ENCODE measurements around the gene LRRC37A3. TPM values are rescaled to one million over a fixed set of nuclear protein-coding genes. Genes with fewer than 3 reads are reported as not detected.
"Not testable (repeated sequence)": the region's sequence is repeated elsewhere in the genome, so short reads cannot be mapped to it uniquely, and the experiment has no call there.

Gene LRRC37A3
- total RNA-seq, 4 donors from 2014 or later, result 1.3 to 6.5 (median 4.1) TPM

DNA sequence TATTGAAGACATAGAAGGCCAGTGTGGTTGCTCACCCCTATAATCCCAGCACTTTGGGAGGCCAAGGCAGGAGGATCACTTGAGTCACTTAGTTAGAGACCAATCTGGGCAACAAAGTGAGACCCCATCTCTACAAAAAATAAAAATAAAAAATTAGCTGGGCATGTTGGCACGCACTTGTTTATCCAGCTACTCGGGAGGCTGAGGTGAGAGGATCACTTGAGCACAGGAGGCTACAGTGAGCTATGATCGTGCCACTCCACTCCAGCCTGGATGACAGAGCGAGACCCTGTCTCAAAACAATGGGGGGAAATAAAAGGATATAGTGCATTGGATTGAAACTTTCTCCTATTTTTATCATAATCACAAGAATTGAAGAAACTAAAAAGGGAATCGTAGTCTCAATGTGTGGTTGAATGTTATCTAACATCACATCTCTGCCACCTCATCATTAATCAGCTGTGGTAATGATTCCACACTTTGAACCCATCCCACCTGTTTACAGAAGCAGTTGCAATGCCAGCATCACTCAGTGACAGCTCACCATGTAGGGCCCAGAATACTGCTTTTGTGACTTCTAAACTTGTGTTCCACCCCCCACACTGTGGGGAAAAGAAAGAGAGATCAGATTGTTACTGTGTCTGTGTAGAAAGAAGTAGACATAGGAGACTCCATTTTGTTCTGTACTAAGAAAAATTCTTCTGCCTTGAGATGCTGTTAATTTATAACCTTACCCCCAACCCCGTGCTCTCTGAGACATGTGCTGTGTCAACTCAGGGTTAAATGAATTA, 10.3 kb upstream of the LRRC37A3 start:
- ATAC-seq (ENCODE audit: low FRiP score); DNase-seq (ENCODE audit: low spot score): not testable (repeated sequence)

DNA sequence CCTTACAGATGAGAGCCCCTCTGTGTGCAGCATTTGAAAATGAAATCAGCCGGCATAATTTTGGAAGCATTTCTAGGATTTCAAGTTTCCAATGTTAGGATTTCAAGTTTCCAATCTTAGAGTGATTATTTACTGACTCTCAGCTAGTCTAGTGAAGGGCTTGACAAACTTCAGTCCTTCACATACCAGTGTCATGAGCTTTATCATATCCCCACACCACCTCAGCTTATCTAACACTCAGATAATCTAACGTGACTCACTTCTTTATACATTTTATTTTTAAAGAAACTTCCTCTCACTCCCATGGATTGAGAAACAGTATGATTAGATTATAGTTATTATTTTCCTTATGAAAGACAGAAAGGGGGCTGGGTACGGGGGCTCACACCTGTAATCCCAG, 9.4 kb upstream of the LRRC37A3 start:
- ATAC-seq (ENCODE audit: low FRiP score); DNase-seq (ENCODE audit: low spot score): not testable (repeated sequence)

DNA sequence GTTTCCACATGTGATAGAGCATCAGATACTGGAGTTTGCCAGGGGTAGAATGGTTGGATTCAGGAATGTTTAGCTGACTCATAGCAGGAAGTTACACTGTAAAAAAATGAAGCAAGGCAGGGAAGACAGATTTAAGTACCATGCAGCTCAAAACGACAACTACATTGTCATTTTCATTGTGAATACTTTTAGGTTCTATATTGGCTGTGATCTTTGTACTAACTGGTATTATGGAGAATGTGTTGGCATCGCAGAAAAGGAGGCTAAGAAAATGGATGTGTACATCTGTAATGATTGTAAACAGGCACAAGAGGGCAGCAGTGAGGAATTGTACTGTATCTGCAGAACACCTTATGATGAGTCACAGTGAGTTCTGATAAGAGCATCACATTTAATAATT, 8.2 kb upstream of the LRRC37A3 start:
- not testable (repeated sequence) for DNase-seq (ENCODE audit: low spot score)
- ATAC-seq (ENCODE audit: low FRiP score), result peak; percentile 93

DNA sequence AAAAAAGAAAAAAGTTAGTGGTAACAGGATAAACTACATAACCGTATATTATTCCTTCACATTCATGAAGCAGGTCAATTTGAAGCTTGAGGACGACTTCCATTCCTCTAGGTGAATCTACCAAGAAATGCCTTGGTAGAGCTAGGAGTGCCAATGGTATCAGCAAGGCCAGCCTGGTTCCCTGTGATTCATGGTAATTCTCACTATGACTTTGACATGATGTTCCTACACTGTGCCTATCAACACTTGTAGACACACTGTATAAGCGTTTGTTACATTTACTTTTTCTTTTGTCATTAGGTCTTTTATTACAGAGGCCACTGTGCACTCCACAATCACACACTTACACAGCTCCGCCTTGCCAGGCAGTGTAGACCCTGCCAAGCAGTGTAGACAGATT, 7.2 kb upstream of the LRRC37A3 start:
- not testable (repeated sequence) for DNase-seq (ENCODE audit: low spot score); ATAC-seq (ENCODE audit: low FRiP score)

DNA sequence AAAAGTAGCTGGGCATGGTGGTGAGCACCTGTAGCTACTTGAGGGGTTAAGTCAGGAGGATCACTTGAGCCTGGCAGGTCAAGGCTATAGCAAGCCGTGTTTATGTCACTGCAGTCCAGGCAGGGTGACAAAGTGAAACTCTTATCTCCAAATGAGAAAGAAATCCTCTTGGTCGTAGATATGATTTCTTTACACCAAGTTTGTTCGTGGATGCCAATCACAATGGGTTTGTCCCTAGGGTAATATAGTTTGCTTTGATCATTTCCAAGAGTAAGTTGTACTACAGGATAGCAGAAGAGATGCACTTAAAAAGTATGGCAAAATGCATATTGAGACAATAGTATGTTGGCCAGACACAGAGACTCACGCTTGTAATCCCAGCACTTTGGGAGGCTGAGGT, 6.0 kb upstream of the LRRC37A3 start:
- DNase-seq (ENCODE audit: low spot score); ATAC-seq (ENCODE audit: low FRiP score): not testable (repeated sequence)

DNA sequence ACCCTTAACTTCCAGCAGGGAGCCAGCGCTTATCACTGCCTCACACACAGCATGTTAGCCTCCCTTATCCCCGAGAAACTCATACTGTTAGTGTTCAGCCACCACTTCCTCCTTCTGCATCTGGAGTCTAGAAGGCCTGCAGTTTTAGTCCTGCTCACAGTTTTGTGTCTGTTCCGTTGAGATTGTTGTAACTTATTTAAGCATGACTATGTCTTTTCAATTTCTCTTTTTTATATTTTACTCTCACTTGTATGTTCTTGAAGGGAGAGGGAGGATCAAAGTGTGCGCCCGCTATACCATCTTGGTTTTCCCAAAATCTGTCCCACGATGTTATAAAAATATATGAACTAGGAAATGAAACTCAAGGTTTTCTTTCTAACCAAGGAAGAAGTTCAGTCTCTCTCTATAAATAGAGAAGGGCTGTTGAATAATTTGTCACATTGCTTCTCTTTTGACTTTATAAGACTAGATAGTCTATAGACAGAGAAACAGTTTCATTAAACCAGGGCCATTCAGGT, 3.8 kb upstream of the LRRC37A3 start:
- not testable (repeated sequence) for DNase-seq (ENCODE audit: low spot score); ATAC-seq (ENCODE audit: low FRiP score)

DNA sequence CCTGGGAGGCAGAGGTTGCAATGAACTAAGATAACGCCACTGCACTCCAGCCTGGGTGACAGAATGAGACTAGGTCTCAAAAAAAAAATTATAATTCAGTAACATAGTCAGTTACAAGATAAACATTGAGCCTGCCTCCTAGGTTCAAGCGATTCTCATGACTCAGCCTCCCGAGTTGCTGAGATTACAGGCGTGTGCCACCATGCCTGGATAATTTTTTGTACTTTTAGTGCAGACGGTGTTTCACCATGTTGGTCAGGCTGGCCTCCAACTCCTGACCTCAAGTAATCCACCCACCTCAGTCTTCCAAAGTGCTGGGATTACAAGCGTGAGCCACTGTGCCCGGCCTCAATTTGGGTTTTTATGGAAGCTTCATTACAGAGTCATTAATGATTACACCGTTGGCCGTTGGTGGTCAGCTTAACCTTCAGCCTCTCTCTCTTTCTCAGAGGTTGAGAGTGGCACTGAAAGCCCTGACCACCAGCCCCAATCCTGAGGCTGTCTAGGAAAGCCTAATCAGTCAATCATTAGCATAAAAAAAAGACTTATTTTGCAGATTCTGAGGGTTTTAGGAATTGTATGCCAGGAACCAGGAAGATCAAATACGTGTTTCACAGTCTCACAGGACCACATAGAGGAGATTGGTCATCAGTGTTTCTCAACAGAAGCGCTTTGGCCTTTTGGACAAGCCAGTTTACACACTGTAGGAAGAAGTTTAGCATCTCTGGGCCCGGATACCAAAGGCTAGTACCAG, 1.3 kb upstream of the LRRC37A3 start:
- DNase-seq (ENCODE audit: low spot score) (no peak), ATAC-seq (ENCODE audit: low FRiP score) (no peak)
- TF ChIP-seq, protein P1, sequence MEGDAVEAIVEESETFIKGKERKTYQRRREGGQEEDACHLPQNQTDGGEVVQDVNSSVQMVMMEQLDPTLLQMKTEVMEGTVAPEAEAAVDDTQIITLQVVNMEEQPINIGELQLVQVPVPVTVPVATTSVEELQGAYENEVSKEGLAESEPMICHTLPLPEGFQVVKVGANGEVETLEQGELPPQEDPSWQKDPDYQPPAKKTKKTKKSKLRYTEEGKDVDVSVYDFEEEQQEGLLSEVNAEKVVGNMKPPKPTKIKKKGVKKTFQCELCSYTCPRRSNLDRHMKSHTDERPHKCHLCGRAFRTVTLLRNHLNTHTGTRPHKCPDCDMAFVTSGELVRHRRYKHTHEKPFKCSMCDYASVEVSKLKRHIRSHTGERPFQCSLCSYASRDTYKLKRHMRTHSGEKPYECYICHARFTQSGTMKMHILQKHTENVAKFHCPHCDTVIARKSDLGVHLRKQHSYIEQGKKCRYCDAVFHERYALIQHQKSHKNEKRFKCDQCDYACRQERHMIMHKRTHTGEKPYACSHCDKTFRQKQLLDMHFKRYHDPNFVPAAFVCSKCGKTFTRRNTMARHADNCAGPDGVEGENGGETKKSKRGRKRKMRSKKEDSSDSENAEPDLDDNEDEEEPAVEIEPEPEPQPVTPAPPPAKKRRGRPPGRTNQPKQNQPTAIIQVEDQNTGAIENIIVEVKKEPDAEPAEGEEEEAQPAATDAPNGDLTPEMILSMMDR (IDR thresholded peaks at IDR 0.05), result no peak

DNA sequence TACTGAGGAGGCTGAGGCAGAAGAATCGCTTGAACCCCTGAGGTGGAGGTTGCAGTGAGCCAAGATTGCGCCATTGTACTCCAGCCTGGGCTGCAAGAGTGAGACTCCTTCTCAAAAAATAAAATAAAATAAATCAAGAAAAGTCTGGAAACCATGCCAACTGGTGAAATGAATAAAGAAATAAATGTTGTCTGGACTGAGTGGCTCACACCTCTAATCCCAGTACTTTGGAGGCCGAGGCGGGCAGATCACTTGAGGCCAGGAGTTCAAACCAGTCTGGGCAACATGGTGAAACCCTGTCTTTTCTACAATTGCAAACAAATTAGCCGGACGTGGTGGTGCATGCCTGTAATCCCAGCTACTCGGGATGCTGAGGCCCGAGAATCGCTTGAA, 744 bp upstream of the LRRC37A3 start:
- ATAC-seq (ENCODE audit: low FRiP score), result peak; percentile 29
- TF ChIP-seq, protein P1 (IDR thresholded peaks at IDR 0.05), result no peak
- DNase-seq (ENCODE audit: low spot score), result no peak

DNA sequence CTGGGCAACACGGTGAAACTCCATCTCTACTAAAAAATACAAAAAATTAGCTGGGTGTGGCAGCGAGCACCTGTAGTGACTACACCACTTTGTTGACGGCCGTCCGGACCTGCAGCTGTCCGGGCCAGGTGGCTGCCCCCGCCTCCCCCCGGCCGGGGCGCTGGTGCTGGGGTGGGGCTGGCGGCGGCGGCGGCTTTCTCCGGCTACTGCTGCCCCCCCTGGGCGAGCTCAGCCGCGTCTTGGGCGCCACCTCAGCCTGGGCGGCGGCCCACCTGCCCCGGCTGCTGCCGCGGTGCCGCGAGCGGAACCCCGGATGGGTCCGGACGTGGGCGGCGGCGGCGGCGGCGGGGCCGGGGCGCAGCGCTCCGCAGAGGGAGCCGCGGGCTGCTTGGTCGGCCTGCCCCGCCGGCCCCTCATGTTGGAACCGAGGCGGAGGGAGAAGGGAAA, 413 bp downstream of the LRRC37A3 start:
- not testable (repeated sequence) for DNase-seq (ENCODE audit: low spot score)
- peak; percentile 58 for ATAC-seq (ENCODE audit: low FRiP score)

DNA sequence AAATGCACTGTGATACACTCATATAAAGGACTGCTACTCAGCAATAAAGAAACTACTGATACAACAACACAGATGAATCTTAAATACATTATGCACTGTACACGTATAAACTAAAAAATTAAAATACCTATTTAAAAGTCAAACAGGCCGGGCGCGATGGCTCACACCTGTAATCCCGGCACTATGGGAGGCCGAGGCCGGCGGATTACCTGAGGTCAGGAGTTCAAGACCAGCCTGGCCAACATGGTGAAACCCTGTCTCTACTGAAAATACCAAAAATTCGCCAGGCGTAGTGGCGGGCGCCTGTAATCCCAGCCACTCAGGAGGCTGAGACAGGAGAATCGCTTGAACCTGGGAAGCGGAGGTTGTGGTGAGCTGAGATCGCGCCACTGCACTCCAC, 1.7 kb downstream of the LRRC37A3 start:
- not testable (repeated sequence) for DNase-seq (ENCODE audit: low spot score); ATAC-seq (ENCODE audit: low FRiP score)

DNA sequence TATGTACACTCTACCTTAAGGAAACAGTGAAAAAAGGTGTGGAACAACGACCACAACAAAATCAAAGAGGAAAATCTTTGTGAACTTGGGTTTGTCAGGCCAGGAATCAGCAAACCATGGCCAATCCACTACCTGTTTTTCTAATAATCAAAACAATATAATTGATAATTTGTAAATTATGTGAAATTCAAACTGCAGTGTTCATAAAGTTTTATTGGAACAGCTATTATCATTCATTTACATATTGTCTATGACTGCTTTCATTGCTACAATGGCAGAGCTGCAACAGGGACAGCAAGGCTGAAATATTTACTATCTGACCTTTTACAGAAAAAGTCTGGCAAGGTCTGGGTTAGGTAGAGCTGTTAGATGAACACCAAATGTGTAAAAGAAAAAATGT, 4.0 kb downstream of the LRRC37A3 start:
- ATAC-seq (ENCODE audit: low FRiP score); DNase-seq (ENCODE audit: low spot score): not testable (repeated sequence)

DNA sequence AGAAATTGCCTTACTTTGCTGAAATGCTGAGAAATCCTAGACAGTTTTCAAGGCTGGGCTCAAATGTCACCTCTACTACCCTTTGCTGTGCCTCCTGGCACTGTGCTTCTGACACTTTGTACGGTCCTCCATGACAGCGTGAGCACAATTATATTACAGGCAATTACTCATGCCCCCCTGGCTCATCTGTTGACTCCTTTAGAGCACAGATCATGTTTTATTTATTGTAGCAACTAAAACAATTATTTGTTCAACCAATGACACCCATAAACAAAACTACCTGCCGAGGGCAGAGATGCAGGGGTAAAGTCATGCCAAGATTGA, 9.1 kb downstream of the LRRC37A3 start:
- not testable (repeated sequence) for DNase-seq (ENCODE audit: low spot score); ATAC-seq (ENCODE audit: low FRiP score)

DNA sequence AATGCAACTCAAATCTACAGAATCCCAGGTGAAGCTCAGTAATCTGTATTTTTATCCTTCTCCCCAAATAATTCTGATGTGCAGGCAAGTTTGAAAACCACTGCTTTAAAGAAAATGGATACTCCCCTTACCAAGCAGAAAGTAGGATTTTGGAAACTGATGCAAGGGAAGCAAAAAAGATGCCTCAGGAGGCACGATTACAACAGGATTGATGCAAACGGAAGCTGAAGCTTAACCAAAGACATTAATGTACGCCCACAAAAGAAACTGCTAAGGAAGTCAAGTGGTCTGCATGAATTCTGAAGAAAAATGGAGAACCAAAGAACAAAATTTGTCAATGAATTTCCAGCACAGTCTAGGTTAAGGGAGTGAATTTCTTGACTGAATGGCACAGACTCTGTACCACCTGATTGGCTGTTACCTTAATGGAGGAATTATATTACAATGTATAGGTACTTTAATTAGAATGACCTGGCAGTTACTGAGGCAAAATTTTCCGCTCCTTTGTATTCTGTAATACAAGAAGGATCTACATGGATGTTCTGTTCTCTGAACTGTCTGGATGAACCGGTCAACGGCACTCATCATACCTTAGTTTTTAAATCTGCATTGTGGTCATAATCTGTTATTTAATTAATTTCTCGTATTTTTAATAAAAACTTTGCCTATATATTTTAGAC, 9.6 kb downstream of the LRRC37A3 start:
- not testable (repeated sequence) for ATAC-seq (ENCODE audit: low FRiP score); DNase-seq (ENCODE audit: low spot score)

DNA sequence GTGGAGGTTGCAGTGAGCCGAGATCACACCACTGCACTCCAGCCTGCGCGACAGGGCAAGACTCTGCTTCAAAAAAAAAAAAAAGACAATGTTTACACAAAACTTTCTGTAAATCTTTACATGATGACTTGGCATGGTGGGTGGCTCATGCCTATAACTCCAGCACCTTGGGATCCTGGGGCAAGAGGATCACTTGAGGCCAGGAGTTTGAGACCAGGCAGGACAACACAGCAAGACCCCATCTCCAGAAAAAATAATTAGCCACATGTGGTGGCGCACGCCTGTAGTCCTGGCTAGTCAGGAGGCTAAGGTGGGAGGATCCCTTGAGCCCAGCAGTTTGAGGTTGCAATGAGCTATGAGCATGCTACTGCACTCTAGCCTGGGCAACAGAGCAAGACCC, 15.2 kb downstream of the LRRC37A3 start:
- DNase-seq (ENCODE audit: low spot score); ATAC-seq (ENCODE audit: low FRiP score): not testable (repeated sequence)

DNA sequence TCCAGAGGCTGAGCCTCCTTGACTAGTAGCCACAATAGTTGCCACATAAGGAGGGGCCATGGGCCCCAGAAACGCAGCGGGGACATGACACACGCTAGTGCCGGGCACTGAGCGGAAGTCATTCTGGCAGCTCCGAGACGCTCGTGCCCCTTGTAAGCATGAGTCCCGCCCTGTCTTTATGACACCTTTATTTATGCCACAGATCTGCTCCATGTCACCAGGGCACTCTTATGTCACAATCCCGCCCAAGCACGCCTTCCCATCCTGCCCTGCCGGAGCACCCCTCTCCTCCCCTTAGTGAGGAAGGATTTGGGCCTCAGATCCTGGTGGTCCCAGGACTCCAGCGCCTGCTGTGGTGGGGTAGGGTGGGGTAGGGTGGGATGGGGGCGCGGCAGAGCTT, 22.1 kb downstream of the LRRC37A3 start:
- not testable (repeated sequence) for DNase-seq (ENCODE audit: low spot score); ATAC-seq (ENCODE audit: low FRiP score)

DNA sequence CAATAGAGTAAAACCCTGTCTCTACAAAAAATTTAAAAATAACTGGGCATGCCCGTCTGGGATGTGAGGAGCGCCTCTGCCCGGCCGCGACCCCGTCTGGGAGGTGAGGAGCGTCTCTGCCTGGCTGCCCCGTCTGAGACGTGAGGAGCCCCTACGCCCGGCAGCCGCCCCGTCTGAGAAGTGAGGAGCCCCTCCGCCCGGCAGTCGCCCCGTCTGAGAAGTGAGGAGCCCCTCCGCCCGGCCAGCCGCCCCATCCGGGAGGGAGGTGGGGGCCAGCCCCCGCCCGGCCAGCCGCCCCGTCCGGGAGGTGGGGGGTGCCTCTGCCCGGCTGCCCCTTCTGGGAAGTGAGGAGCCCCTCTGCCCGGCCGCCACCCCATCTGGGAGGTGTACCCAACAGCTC, 45.1 kb downstream of the LRRC37A3 start:
- DNase-seq (ENCODE audit: low spot score); ATAC-seq (ENCODE audit: low FRiP score): not testable (repeated sequence)

Measured in omental fat pad (tissue), 4 donors.